ENCODE measurements around the gene NCKAP5L. TPM values are rescaled to one million over a fixed set of nuclear protein-coding genes. Genes with fewer than 3 reads are reported as not detected.
A peak's percentile ranks its signal among the peaks of the same experiment; 100 is the strongest.

Gene NCKAP5L
- total RNA-seq, 1 donor = 40.5 TPM

- H4K20me1 ChIP-seq (ENCODE audit: insufficient read depth, low read length) = peaks cover 76% of the 10 kb centered on the region
- peaks cover 87% of the 10 kb centered on the region for H3K79me2 ChIP-seq (ENCODE audit: insufficient read depth, low read length)
- H3K9me3 ChIP-seq (ENCODE audit: low read depth, low read length) = no peaks in the 10 kb centered on the region
- H3K4me1 ChIP-seq (ENCODE audit: insufficient read depth, low read length) = peaks cover 41% of the 10 kb centered on the region
- H3K4me2 ChIP-seq (ENCODE audit: insufficient read depth, low read length) = no peak overlapping the region
- H3K4me3 ChIP-seq (ENCODE audit: insufficient read depth, low read length) = no peak overlapping the region
- TF ChIP-seq, protein P1, sequence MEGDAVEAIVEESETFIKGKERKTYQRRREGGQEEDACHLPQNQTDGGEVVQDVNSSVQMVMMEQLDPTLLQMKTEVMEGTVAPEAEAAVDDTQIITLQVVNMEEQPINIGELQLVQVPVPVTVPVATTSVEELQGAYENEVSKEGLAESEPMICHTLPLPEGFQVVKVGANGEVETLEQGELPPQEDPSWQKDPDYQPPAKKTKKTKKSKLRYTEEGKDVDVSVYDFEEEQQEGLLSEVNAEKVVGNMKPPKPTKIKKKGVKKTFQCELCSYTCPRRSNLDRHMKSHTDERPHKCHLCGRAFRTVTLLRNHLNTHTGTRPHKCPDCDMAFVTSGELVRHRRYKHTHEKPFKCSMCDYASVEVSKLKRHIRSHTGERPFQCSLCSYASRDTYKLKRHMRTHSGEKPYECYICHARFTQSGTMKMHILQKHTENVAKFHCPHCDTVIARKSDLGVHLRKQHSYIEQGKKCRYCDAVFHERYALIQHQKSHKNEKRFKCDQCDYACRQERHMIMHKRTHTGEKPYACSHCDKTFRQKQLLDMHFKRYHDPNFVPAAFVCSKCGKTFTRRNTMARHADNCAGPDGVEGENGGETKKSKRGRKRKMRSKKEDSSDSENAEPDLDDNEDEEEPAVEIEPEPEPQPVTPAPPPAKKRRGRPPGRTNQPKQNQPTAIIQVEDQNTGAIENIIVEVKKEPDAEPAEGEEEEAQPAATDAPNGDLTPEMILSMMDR (IDR thresholded peaks at IDR 0.05; ENCODE audit: extremely low read depth, low read depth, low read length) = no peak
- peaks cover 21% of the 10 kb centered on the region for H3K36me3 ChIP-seq (ENCODE audit: insufficient read depth, low read length)
- H2AFZ ChIP-seq (ENCODE audit: low read length) = no peak overlapping the region
- DNase-seq (ENCODE audit: insufficient read length, low spot score, missing footprints) = no peak
- no peaks in the 10 kb centered on the region for H3K27me3 ChIP-seq (ENCODE audit: insufficient read depth, low read length)
- H3K27ac ChIP-seq (ENCODE audit: low read depth, low read length) = peak overlapping the region; percentile 82
Observed at GRCh38 chr12:49823951-49824350, 4.3 kb downstream of the NCKAP5L start.

DNA sequence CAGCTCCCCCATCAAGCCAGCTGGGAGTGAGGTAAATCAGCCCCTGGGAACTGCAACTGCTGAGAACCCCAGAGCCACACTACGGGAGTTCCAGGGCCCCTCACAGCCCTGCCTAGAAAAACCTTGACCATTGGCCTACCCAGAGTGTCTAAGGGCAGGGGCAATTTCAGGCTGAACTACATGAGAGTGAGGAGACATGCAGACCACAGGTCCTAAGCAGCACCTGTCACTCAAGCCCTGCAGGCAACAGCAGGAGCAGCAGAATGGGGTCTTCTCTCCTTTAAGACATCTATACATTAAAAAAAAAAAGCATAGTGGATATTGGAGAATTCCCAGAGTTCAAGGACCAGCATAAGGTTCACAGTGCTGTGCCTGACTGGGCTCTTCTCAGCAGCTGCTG is 4.9 kb downstream of the NCKAP5L start:
- no peak overlapping the region for H3K4me3 ChIP-seq (ENCODE audit: insufficient read depth, low read length)
- peaks cover 80% of the 10 kb centered on the region for H4K20me1 ChIP-seq (ENCODE audit: insufficient read depth, low read length)
- H3K4me2 ChIP-seq (ENCODE audit: insufficient read depth, low read length) = no peak overlapping the region
- DNase-seq (ENCODE audit: insufficient read length, low spot score, missing footprints) = peak; percentile 19
- peaks cover 38% of the 10 kb centered on the region for H3K4me1 ChIP-seq (ENCODE audit: insufficient read depth, low read length)
- peak overlapping the region; percentile 14 for H3K27ac ChIP-seq (ENCODE audit: low read depth, low read length)
- no peaks in the 10 kb centered on the region for H3K9me3 ChIP-seq (ENCODE audit: low read depth, low read length)
- peaks cover 21% of the 10 kb centered on the region for H3K36me3 ChIP-seq (ENCODE audit: insufficient read depth, low read length)
- H3K79me2 ChIP-seq (ENCODE audit: insufficient read depth, low read length) = peaks cover 88% of the 10 kb centered on the region
- TF ChIP-seq, protein P1 (IDR thresholded peaks at IDR 0.05; ENCODE audit: extremely low read depth, low read depth, low read length) = no peak
- no peaks in the 10 kb centered on the region for H3K27me3 ChIP-seq (ENCODE audit: insufficient read depth, low read length)
- no peak overlapping the region for H2AFZ ChIP-seq (ENCODE audit: low read length)

DNA sequence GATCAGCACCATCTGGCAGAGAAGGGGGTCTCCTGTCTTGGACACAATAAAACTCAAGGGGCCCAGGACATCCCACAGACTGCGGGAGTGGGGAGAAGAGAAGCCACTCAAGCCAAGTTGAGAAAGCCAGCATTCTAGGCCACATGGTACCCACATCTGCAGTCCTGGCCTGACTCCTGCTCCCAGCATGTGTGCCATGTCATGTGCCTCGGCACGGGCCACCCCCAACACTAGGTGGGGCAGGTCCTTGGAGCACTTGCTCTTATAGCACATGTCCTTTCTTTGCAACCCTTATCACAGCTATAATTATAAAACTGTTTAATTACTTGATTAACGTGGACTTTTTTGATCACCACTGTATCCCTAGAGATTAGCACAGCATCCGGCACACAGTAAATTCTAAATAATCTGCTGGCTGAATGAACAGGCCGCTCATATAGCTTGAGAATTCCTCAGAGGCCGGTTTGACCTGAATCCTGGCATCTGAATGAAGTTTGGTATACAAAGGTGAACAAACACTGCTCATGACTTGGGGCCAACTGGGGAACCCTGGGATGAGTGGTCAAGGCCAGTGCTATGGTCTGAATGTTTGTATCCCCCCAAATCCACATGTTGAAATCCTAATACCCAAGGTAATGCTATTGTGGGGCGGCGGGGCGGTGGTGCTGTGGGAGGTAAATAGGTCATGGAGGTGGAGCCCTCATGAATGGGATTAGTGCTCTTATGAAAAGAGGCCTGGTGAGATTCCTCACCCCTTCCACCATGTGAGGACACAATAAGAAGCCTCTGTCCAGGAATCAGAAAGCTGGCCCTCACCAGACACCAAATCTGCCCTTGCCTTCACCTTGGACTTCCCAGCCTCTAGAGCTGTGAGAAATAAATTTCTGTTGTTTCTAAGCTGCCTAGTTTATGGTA is 6.6 kb downstream of the NCKAP5L start:
- Histone ChIP-seq H3K27me3 (ENCODE audit: insufficient read depth, low read length) (no peaks in the 10 kb centered on the region), H3K27ac (ENCODE audit: low read depth, low read length) (no peak overlapping the region), H3K9me3 (ENCODE audit: low read depth, low read length) (no peaks in the 10 kb centered on the region), H3K79me2 (ENCODE audit: insufficient read depth, low read length) (peaks cover 75% of the 10 kb centered on the region), H3K4me3 (ENCODE audit: insufficient read depth, low read length) (no peak overlapping the region), H3K4me1 (ENCODE audit: insufficient read depth, low read length) (peaks cover 31% of the 10 kb centered on the region), H2AFZ (ENCODE audit: low read length) (no peak overlapping the region), H4K20me1 (ENCODE audit: insufficient read depth, low read length) (peaks cover 79% of the 10 kb centered on the region), H3K4me2 (ENCODE audit: insufficient read depth, low read length) (no peak overlapping the region), H3K36me3 (ENCODE audit: insufficient read depth, low read length) (peaks cover 21% of the 10 kb centered on the region)
- TF ChIP-seq, protein P1 (IDR thresholded peaks at IDR 0.05; ENCODE audit: extremely low read depth, low read depth, low read length) = no peak
- DNase-seq (ENCODE audit: insufficient read length, low spot score, missing footprints) = no peak

GRCh38 chr12:49819786-49820185 is 8.4 kb downstream of the NCKAP5L start:
- H3K4me3 ChIP-seq (ENCODE audit: insufficient read depth, low read length) = no peak overlapping the region
- no peak overlapping the region for H2AFZ ChIP-seq (ENCODE audit: low read length)
- H3K4me1 ChIP-seq (ENCODE audit: insufficient read depth, low read length) = peaks cover 13% of the 10 kb centered on the region
- peak; percentile 34 for DNase-seq (ENCODE audit: insufficient read length, low spot score, missing footprints)
- no peak overlapping the region for H3K27ac ChIP-seq (ENCODE audit: low read depth, low read length)
- no peak overlapping the region for H3K4me2 ChIP-seq (ENCODE audit: insufficient read depth, low read length)
- peaks cover 58% of the 10 kb centered on the region for H3K79me2 ChIP-seq (ENCODE audit: insufficient read depth, low read length)
- H3K27me3 ChIP-seq (ENCODE audit: insufficient read depth, low read length) = no peaks in the 10 kb centered on the region
- TF ChIP-seq, protein P1 (IDR thresholded peaks at IDR 0.05; ENCODE audit: extremely low read depth, low read depth, low read length) = no peak
- peaks cover 76% of the 10 kb centered on the region for H4K20me1 ChIP-seq (ENCODE audit: insufficient read depth, low read length)
- H3K36me3 ChIP-seq (ENCODE audit: insufficient read depth, low read length) = peaks cover 21% of the 10 kb centered on the region
- no peaks in the 10 kb centered on the region for H3K9me3 ChIP-seq (ENCODE audit: low read depth, low read length)

Measured in osteoblast (primary cell).